ENCODE measurements around the gene VASH2. TPM values are rescaled to one million over a fixed set of nuclear protein-coding genes. Genes with fewer than 3 reads are reported as not detected.
"Not testable (repeated sequence)": the region's sequence is repeated elsewhere in the genome, so short reads cannot be mapped to it uniquely, and the experiment has no call there.

Gene VASH2
- total RNA-seq, 1 donor from 2014 or later = 2.9 TPM

DNA sequence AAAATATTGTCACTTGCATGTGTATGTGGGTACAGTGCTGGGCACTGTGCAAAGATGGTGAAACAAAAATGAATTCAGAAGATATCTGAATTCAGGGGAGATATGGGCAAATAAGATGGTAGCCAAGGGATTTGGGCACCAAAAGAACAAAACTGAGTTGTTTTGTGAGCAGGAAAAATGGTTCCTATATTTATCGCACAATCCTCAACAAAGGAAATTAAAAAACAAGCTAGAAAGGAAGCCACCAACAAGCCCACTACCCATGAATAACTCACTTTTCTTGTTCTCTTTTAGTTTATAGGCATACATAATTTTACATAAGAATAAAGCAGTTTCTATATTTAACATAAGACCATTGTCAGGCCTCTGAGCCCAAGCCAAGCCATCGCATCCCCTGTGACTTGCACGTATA lies 40.7 kb upstream of the VASH2 start:
- Histone ChIP-seq H3K36me3 (ENCODE audit: control insufficient read depth, insufficient read depth, low read length) (no peaks in the 10 kb centered on the region), H3K27me3 (ENCODE audit: control insufficient read depth, insufficient read depth, low read length) (no peaks in the 10 kb centered on the region), H3K4me3 (ENCODE audit: low read depth, low read length) (no peak overlapping the region)
- no peak for DNase-seq (ENCODE audit: low read depth)
- TF ChIP-seq, protein P1, sequence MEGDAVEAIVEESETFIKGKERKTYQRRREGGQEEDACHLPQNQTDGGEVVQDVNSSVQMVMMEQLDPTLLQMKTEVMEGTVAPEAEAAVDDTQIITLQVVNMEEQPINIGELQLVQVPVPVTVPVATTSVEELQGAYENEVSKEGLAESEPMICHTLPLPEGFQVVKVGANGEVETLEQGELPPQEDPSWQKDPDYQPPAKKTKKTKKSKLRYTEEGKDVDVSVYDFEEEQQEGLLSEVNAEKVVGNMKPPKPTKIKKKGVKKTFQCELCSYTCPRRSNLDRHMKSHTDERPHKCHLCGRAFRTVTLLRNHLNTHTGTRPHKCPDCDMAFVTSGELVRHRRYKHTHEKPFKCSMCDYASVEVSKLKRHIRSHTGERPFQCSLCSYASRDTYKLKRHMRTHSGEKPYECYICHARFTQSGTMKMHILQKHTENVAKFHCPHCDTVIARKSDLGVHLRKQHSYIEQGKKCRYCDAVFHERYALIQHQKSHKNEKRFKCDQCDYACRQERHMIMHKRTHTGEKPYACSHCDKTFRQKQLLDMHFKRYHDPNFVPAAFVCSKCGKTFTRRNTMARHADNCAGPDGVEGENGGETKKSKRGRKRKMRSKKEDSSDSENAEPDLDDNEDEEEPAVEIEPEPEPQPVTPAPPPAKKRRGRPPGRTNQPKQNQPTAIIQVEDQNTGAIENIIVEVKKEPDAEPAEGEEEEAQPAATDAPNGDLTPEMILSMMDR (IDR thresholded peaks at IDR 0.05; ENCODE audit: insufficient read depth, low read length, poor library complexity, severe bottlenecking) = no peak

DNA sequence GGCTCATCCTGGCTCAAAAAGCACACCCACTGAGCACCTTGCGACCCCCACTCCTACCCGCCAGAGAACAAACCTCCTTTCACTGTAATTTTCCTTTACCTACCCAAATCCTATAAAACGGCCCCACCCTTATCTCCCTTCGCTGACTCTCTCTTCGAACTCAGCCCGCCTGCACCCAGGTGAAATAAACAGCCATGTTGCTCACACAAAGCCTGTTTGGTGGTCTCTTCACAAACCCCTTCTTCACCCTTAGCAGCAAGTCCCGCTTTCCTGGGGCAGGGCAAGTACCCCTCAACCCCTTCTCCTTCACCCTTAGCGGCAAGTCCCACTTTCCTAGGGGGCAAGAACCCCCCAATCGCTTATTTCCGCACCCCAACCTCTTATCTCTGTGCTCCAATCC lies 40.1 kb upstream of the VASH2 start:
- not testable (repeated sequence) for H3K36me3 ChIP-seq (ENCODE audit: control insufficient read depth, insufficient read depth, low read length); H3K4me3 ChIP-seq (ENCODE audit: low read depth, low read length); DNase-seq (ENCODE audit: low read depth); H3K27me3 ChIP-seq (ENCODE audit: control insufficient read depth, insufficient read depth, low read length)

DNA sequence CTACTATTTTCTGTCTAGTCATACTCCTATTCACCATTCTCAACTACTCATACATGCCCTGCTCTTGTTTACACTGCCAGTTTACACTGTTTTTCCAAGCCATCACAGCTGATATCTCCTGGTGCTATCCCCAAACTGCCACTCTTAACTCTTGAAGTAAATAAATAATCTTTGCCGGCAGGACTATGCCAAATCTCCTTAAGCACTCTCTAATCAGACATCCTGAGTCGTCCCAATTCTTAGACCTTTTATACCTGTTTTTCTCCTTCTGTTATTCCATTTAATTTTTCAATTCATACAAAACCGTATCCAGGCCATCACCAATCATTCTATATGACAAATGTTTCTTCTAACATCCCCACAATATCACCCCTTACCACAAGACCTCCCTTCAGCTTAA lies 36.7 kb upstream of the VASH2 start:
- H3K4me3 ChIP-seq (ENCODE audit: low read depth, low read length); H3K27me3 ChIP-seq (ENCODE audit: control insufficient read depth, insufficient read depth, low read length); H3K36me3 ChIP-seq (ENCODE audit: control insufficient read depth, insufficient read depth, low read length); DNase-seq (ENCODE audit: low read depth): not testable (repeated sequence)

DNA sequence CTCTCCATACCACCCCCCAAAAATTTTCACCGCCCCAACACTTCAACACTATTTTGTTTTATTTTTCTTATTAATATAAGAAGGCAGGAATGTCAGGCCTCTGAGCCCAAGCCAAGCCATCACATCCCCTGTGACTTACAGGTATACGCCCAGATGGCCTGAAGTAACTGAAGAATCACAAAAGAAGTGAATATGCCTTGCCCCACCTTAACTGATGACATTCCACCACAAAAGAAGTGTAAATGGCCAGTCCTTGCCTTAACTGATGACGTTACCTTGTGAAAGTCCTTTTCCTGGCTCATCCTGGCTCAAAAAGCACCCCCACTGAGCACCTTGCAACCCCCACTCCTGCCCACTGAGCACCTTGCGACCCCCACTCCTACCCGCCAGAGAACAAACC lies 36.2 kb upstream of the VASH2 start:
- not testable (repeated sequence) for H3K27me3 ChIP-seq (ENCODE audit: control insufficient read depth, insufficient read depth, low read length); DNase-seq (ENCODE audit: low read depth); H3K4me3 ChIP-seq (ENCODE audit: low read depth, low read length); H3K36me3 ChIP-seq (ENCODE audit: control insufficient read depth, insufficient read depth, low read length)

DNA sequence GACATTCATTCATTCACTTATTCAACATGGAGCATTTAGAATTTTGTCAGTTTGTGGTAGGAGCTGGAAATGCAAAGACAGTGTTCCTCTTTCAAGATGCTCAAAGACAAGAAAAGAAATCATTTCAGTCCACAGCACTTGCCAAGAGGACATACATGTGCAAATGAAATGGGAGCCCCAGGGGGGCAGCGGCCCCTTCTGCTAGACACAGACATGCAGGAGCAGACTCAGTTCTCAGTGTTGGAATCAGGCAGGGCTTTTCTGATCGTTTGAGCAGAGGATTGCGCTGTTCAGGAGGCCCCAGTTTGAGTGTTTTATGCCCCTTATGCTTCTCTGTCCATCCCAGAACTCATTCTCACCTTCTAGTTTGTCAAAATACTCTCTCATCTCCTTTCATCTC lies 35.6 kb upstream of the VASH2 start:
- Histone ChIP-seq H3K27me3 (ENCODE audit: control insufficient read depth, insufficient read depth, low read length) (no peaks in the 10 kb centered on the region), H3K36me3 (ENCODE audit: control insufficient read depth, insufficient read depth, low read length) (no peaks in the 10 kb centered on the region), H3K4me3 (ENCODE audit: low read depth, low read length) (no peak overlapping the region)
- no peak for DNase-seq (ENCODE audit: low read depth)
- TF ChIP-seq, protein P1 (IDR thresholded peaks at IDR 0.05; ENCODE audit: insufficient read depth, low read length, poor library complexity, severe bottlenecking) = no peak

DNA sequence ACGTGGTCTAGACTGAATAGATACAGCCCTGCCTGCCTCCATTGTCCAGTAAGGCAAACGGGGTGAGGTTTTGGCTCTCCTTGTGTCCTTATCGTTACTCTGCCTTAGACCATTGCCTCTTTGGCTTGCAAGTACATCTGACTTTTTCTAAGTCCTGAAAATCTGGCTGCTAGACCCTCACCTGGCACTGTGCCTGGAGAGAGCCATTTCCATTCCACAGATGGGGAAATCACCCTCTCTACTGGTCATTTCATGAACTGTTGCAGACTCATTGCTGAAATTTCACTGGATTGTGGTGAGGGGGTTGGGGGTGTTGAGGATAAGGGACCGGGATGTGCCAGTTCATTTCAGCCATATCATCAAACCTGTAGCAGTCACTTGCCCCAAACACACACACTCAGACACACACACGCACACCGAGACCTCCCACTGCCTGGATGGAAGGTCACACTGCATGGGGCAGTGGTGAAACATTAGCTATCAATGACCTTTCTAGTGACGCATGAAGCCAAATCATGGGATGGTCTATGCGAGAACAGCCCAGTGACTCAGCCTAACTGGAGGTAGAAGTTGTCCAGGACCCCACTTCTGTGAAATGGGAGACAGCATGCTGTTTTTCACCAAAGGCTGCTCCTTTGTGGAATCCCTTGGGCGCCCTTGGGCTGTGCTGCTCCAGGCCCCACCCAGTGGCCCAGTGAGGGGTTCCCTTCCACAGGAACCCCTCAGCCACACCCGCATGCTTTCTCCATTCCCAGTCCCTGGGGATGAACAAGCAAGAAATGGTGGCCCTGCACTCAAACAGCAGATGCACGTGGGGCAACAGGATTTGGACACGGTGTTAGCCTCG lies 34.9 kb upstream of the VASH2 start:
- Histone ChIP-seq H3K27me3 (ENCODE audit: control insufficient read depth, insufficient read depth, low read length) (no peaks in the 10 kb centered on the region), H3K4me3 (ENCODE audit: low read depth, low read length) (no peak overlapping the region), H3K36me3 (ENCODE audit: control insufficient read depth, insufficient read depth, low read length) (no peaks in the 10 kb centered on the region)
- TF ChIP-seq, protein P1 (IDR thresholded peaks at IDR 0.05; ENCODE audit: insufficient read depth, low read length, poor library complexity, severe bottlenecking) = peak; percentile 45
- peak; percentile 25 for DNase-seq (ENCODE audit: low read depth)

DNA sequence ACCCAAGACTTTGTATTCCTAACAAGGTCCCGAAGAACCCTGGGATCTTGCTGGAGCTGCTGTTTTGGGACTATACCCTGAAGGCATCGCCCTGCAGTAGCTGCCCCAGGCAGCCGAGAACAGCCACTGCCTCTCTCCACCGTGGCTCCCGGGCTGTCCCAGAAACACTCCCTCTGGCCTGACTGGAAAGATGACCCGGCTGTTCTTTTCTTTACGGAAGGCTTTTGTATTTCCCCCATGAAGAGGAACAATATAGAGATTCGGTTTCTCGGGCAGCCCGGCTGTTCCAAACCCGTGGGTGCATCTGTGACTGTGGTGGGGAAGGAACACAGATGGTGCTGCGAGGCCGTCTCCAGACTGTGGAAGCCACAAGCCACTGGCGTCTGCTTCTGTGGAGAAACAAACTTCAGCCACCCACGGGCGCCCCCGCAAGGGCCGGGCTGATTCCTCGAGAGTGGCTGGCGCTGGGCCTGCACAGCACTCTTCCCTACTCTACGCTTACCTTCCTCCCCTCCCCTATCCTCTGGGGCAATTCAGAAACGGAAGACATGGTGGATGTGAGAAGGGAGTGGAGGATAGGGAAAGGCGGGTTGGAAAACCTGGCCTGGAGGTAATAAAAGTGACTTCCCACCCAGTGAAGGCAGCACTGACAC lies 33.7 kb upstream of the VASH2 start:
- TF ChIP-seq, protein P1 (IDR thresholded peaks at IDR 0.05; ENCODE audit: insufficient read depth, low read length, poor library complexity, severe bottlenecking) = no peak
- H3K27me3 ChIP-seq (ENCODE audit: control insufficient read depth, insufficient read depth, low read length) = no peaks in the 10 kb centered on the region
- no peak for DNase-seq (ENCODE audit: low read depth)
- no peak overlapping the region for H3K4me3 ChIP-seq (ENCODE audit: low read depth, low read length)
- H3K36me3 ChIP-seq (ENCODE audit: control insufficient read depth, insufficient read depth, low read length) = no peaks in the 10 kb centered on the region
